ENCODE data around the gene USF1.
"Not testable (repeated sequence)": the region's sequence is repeated elsewhere in the genome, so short reads cannot be mapped to it uniquely, and the experiment has no call there.

USF1 gene

GRCh38 chr1:161017756-161018630, 27.8 kb downstream of the USF1 start:
- DNase-seq = no peak

- DNase-seq = not testable (repeated sequence)
Observed at GRCh38 chr1:161017181-161017580, 28.6 kb downstream of the USF1 start.

DNA sequence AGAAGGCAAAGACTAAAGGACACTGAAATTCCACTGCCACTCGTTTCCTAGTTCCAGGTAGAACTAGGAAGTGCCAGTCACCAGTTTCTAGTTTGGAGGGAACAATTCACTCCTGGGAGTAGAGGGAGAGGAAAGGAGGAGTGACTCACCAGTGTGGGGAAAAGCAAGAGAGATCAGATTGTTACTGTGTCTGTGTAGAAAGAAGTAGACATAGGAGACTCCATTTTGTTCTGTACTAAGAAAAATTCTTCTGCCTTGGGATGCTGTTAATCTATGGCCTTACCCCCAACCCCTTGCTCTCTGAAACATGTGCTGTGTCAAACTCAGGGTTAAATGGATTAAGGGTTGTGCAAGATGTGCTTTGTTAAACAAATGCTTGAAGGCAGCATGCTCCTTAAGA, 29.1 kb downstream of the USF1 start:
- not testable (repeated sequence) for DNase-seq

- peak; percentile 58 for DNase-seq
Observed at GRCh38 chr1:161013488-161014230, 32.1 kb downstream of the USF1 start.

GRCh38 chr1:161013131-161013487, 32.7 kb downstream of the USF1 start:
- peak; percentile 33 for DNase-seq

GRCh38 chr1:161012420-161012819, 33.4 kb downstream of the USF1 start:
- DNase-seq = no peak

GRCh38 chr1:161009602-161010211, 36.1 kb downstream of the USF1 start:
- DNase-seq = no peak

DNA sequence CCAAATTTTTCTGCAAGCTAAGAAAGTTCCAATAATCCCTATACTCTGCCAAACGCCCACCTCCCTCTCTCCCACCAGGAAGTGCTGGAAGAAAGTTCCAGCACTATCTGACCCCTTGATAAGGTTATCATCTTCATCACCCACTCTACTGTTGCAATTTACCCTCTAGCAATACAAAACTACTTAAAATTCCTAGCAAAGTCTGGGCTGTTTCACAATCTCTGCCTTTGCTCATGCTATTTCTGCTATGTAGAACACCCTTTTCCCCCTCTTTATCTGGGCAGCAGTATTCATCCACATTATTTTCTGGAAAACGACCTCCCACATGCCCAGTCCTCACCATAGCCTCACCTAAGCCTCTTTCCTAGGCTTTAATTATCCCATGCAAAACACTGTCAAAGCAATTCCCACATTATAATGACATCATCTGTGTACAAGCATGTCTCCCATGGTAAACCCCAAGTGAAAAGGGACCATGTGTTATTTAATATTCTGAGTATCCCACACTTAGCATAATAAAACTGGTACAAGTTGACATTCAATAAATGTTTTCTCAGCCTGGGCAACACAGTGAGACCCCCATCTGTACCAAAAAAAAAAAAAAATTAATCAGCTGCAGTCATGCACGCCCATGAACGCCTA, 36.8 kb downstream of the USF1 start:
- no peak for DNase-seq

GRCh38 chr1:161007369-161007768, 38.4 kb downstream of the USF1 start:
- DNase-seq = no peak

DNA sequence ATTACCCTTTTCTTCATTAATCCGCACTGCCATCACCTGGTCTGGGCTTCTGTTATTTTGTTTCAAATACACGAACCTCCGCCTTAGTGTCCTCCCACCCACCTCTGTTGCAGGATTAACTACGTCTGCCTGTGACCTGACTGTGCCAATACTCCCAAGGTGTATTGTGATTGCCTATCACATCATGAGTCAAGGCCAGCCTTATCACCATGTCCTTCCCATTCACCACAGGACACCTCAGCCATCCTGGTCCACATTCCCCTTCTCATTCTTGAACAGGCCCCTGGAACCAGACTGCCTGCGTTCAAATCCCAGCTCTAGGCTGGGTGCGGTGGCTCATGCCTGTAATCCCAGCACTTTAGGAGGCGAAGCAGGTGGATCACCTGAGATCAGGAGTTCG, 39.2 kb downstream of the USF1 start:
- DNase-seq = no peak

- DNase-seq = no peak
Observed at GRCh38 chr1:161001525-161001924, 44.3 kb downstream of the USF1 start.

- DNase-seq = no peak
Observed at GRCh38 chr1:161000736-161001480, 44.9 kb downstream of the USF1 start.

- DNase-seq = no peak
Observed at GRCh38 chr1:160999376-160999775, 46.4 kb downstream of the USF1 start.

DNA sequence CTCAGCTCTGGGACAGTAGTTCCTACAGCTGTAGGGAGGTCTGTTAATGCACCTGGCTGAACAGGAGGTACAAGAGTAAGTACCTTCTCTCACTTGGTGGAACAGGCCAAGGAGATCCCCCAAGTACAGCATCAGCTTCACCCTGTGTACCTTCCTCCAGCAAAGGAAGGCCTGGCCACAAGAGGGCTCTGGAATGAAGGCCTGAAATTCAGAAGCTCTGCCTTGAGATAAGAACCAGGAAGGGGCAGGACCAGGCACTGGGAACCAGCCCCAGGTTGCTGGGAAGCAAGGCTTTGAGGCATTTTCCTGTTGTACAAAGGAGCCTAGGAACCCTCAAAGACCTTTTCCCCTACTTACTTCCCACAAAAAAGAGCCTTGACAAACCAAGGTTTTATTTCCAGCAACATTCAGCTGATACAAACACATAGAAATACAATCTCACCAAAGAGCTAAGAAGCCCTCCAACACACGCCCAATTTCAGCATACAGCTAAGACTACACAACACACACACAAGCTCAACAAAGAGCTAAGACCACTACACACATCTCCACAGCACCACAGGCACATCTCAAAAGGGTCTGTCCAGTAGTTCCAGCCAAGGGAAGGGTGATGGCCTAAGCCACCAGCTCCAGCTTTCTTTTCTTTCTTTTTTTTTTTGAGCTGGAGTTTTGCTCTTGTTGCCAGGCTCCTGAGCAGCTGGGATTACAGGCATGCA, 48.3 kb downstream of the USF1 start:
- peak; percentile 39 for DNase-seq

DNA sequence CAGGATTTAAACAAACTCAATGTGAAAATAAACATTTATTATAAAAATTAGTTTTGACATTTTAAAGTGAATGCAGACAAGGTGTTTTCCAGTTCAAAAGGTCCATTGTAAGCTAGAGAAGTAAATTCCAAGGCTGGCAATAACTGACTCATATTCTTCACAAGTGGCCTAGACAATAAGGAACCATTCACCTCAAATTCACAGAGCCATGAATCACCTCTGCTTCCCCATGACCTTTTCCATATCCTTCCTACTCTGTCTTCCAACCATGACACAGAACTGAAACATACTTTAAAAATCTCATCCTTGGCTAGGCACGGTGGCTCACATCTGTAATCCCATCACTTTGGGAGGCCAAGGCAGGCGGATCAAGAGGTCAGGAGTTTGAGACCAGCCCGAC, 49.6 kb downstream of the USF1 start:
- peak; percentile 30 for DNase-seq

DNA sequence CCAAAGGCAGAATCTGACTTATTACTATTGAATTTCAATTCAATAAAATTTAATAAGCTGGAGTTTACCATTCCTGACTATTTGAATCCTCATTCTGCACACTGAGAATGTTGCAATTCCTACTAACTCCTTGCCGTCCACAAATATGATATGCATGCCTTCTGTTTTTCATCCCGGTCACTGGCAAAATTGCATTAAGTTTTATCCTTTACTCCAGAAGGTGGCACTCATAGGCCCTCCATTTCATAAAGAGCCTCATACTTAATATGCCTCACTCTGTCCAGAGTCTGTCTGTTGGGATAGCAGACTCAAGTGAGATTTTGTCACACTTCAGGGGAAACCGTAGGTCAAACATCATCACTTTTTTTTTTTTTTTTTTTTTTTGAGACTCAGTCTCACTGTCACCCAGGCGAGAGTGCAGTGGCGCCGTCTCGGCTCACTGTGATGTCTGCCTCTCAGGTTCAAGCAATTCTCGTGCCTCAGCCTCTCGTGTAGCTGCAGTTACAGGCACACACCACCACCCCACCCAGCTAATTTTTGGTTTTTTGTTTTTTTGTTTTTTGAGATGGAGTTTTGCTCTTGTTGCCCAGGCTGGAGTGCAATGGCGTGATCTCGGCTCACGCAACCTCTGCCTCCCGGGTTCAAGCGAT, 52.1 kb downstream of the USF1 start:
- DNase-seq = peak; percentile 69

- not testable (repeated sequence) for DNase-seq
Observed at GRCh38 chr1:160992036-160992435, 53.7 kb downstream of the USF1 start.
